ENCODE data around the gene EPB42. TPM values are rescaled to one million over a fixed set of nuclear protein-coding genes. Genes with fewer than 3 reads are reported as not detected.
A peak's percentile ranks its signal among the peaks of the same experiment; 100 is the strongest.

Gene EPB42
- total and polyA plus RNA-seq, 5 donors: not detected

DNA sequence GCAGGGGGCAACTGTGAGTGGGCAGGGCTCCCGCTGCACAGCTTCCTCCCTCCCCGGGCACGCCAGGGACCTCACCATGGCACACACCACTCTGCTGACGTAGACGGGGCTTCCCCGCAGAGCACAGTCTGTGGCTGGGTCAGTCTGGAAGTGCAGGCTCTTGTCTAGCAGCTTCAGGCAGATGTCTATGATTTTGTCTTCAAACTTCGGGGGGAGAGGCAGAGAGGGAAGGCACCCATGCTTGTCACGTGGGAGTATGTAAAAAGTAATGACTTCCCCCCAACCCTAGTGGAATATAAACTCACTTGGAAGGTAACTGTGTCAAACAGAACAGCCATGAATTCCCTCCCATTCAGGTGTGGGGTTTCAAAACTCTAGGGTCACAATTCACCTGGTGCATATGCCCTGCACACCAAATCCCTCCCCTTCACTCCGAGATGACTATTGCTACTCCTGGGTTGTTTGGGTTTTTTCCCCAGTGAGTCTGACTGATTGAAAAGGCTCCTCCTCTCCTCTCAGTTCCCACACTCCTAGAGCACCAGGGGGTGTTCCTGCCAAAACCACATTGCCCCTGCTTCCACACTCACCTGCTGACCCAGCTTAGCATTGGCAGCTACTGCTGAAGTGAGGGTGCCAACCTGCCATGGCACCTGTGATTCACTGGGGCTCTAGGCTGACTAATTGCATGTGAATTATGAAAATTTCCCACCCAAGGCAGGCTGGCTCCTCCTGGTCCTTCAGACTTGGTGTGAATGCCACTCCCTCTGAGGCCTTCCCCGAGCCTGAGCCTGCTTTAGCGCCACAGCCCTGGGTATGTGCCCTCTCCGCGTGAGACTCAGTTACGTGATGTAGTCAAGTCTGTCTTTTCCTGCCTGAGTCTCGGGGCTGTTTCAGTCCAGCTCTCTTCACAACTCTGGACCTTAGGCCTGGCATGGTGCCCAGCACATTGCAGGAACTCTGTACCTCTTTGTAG is 32.9 kb upstream of the EPB42 start:
- ATAC-seq (peak; percentile 38), DNase-seq (peak in 1 of 3 donors; percentile 76)
- Histone ChIP-seq H3K4me1 (ENCODE audit: control insufficient read depth, insufficient read depth, low read length) (no peaks in the 10 kb centered on the region), H3K27ac (ENCODE audit: low read length) (no peak overlapping the region), H3K4me3 (ENCODE audit: low read length) (no peak overlapping the region), H3K9me3 (ENCODE audit: control insufficient read depth, low read length) (no peaks in the 10 kb centered on the region), H3K27me3 (ENCODE audit: control insufficient read depth, insufficient read depth) (no peaks in the 10 kb centered on the region)
- WGBS: 55% methylated on average over 15 of the region's 15 CpGs
- intact Hi-C loops (cut with DNase I): no loop called here

DNA sequence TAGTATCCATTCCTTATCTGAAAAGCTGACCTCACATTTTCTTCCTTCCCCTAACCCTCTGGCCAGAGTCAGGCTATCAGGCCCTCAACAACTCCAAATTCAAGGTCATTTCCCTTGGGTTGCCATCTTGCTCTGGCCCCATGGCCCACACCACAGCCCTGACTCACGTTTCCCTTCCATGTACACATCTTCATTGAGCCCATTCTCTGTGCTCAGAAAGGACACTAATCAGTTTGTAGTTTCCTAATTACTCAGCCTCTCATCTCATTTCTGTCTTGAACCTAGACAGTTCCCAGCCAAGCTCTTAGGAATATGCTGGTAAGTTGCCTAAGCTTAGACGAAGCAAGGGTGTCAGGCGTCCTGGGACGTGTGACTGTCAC is 31.0 kb upstream of the EPB42 start:
- 71% methylated on average over 4 of the region's 4 CpGs for WGBS
- Histone ChIP-seq H3K9me3 (ENCODE audit: control insufficient read depth, low read length) (no peaks in the 10 kb centered on the region), H3K27ac (ENCODE audit: low read length) (no peak overlapping the region), H3K27me3 (ENCODE audit: control insufficient read depth, insufficient read depth) (no peaks in the 10 kb centered on the region), H3K4me3 (ENCODE audit: low read length) (no peak overlapping the region), H3K4me1 (ENCODE audit: control insufficient read depth, insufficient read depth, low read length) (no peaks in the 10 kb centered on the region)
- no peak for DNase-seq
- intact Hi-C loops (cut with DNase I): no loop called here
- ATAC-seq: no peak

DNA sequence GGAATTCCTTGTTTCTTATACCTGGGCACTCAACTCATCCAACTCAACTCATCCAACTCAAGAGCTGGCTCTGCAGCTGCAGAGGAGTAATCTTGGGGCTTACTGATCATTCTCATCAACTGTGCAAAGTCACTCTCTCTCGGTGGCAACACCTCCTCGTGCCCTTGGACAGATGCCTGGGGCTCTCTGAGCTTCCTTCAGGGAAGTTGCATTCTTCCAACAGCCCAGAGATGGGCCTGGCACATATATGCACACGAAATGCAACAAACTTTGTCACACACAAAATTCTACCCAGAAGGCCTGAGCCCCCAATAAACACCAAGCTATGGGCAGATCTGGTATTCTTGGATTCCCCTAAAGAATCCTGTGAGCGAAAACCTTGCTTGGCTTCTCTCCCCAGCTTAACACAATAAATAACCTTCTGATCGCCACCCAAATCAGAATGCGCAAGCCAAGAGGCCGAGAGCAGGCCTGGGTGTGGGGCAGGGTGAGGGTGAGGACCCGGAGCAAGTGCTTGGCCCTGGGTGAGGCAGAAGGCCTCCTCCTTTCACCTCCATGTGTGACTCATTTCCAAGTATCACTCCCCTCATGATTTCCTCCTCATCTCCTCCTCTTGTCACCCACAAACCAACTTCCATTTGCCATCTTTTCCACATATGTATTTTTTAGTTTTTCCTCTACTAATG is 30.5 kb upstream of the EPB42 start:
- WGBS: 81% methylated on average over 8 of the region's 8 CpGs
- no peaks in the 10 kb centered on the region for H3K4me1 ChIP-seq (ENCODE audit: control insufficient read depth, insufficient read depth, low read length)
- no peaks in the 10 kb centered on the region for H3K9me3 ChIP-seq (ENCODE audit: control insufficient read depth, low read length)
- no peak overlapping the region for H3K4me3 ChIP-seq (ENCODE audit: low read length)
- DNase-seq (no peak), ATAC-seq (no peak)
- H3K27ac ChIP-seq (ENCODE audit: low read length): no peak overlapping the region
- H3K27me3 ChIP-seq (ENCODE audit: control insufficient read depth, insufficient read depth): no peaks in the 10 kb centered on the region
- intact Hi-C loops (cut with DNase I): no loop called here

DNA sequence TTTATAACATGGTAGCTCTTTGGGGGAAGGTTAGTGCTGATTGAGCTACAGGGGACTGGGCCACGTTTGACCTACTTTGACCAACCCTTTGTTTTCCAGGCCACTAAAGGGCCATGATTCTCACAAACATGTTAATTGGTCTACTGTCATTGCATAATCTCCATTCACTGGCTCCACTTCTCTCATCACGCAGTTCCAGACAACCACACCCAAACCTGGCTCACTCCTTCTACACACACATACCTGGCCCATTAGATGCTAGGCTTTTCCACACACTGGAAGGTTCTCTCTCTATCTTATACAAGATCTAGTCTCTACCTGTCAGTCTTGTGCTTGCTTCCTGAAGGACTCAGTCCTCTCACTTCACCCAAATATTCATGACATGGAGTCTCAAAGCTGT is 30.0 kb upstream of the EPB42 start:
- intact Hi-C loops (cut with DNase I): no loop called here
- no peaks in the 10 kb centered on the region for H3K27me3 ChIP-seq (ENCODE audit: control insufficient read depth, insufficient read depth)
- 69% methylated on average over 2 of the region's 2 CpGs for WGBS

DNA sequence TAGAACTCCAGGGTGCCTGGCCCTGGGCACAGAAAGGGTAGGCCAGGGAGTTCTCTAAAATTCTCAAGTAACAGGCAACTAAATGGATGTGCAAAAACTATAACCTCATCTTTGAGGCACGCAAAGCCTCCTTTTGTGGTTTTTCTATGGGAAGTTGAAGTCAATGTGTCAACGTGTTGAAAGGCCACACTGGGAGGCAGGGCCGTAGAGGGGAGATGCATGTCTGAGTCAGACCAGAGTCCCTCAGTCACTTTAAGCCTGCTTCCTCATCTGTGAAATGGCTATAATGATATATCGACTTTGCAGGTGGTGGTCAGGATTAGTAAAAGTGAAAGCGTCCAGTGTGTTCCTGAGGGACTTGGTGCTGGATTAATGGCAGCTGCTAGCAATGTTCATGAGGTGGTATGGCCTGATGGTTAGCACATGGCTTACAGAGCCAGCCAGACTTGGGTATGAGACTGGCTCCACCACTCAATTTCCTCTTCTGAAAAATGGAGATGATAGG is 28.9 kb upstream of the EPB42 start:
- intact Hi-C loops (cut with DNase I): no loop called here
- H3K9me3 ChIP-seq (ENCODE audit: control insufficient read depth, low read length): no peaks in the 10 kb centered on the region
- no peak overlapping the region for H3K4me3 ChIP-seq (ENCODE audit: low read length)
- ATAC-seq: no peak
- no peak for DNase-seq
- H3K27me3 ChIP-seq (ENCODE audit: control insufficient read depth, insufficient read depth): no peaks in the 10 kb centered on the region
- 51% methylated on average over 5 of the region's 5 CpGs for WGBS
- no peak overlapping the region for H3K27ac ChIP-seq (ENCODE audit: low read length)
- H3K4me1 ChIP-seq (ENCODE audit: control insufficient read depth, insufficient read depth, low read length): no peaks in the 10 kb centered on the region

More for the DNA sequence above, 30.0 kb upstream of the EPB42 start:
- ATAC-seq: no peak
- no peak overlapping the region for H3K4me3 ChIP-seq (ENCODE audit: low read length)
- H3K4me1 ChIP-seq (ENCODE audit: control insufficient read depth, insufficient read depth, low read length): no peaks in the 10 kb centered on the region
- no peaks in the 10 kb centered on the region for H3K9me3 ChIP-seq (ENCODE audit: control insufficient read depth, low read length)
- no peak overlapping the region for H3K27ac ChIP-seq (ENCODE audit: low read length)
- DNase-seq: no peak

DNA sequence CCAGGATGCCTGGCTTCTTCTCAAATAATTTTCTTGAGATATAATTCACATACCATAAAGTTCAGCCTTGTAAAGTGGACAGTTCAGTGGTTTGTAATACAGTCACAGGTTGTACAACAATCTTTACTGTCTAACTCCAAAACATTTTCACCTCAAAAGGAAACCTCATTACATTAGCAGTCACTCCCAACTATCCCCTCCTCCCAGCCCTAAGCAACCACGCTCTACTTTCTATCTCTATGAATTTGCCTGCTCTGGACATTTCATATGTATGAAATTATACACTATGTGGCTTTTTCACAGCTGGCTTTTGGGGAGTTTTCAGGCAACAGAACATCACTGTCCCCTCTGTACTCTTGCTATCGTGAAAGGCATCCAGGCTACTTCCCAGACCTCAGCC is 28.4 kb upstream of the EPB42 start:
- DNase-seq: no peak
- Histone ChIP-seq H3K9me3 (ENCODE audit: control insufficient read depth, low read length) (no peaks in the 10 kb centered on the region), H3K27me3 (ENCODE audit: control insufficient read depth, insufficient read depth) (no peaks in the 10 kb centered on the region), H3K4me1 (ENCODE audit: control insufficient read depth, insufficient read depth, low read length) (no peaks in the 10 kb centered on the region), H3K27ac (ENCODE audit: low read length) (no peak overlapping the region), H3K4me3 (ENCODE audit: low read length) (no peak overlapping the region)
- 70% methylated on average over 2 of the region's 2 CpGs for WGBS
- intact Hi-C loops (cut with DNase I): no loop called here
- no peak for ATAC-seq

DNA sequence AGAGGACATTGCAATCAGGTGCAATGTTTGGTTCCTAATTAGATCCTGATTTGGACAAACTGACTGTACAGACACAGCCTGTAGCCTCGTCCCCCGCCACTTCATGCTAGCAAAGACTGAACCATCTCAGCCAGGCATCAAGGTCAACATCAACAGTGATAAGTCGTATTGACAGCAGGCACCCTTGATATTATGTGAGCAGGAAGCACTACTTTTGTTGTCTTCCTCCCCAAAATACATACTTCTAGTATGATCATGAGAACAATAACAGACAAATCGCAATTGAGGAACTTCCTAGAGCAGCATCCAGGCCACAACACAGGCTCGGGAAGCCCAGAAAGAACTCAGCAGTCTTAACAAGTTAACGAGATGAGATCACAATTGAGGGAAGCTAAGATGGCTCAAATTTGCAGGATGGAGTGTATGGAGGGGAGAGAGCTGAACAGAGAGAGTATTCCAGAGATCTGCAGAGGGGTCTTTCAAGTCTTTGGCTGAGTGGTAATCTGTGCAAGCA is 25.5 kb upstream of the EPB42 start:
- no peak for DNase-seq
- Histone ChIP-seq H3K9me3 (ENCODE audit: control insufficient read depth, low read length) (no peaks in the 10 kb centered on the region), H3K27ac (ENCODE audit: low read length) (no peak overlapping the region), H3K27me3 (ENCODE audit: control insufficient read depth, insufficient read depth) (no peaks in the 10 kb centered on the region), H3K4me3 (ENCODE audit: low read length) (no peak overlapping the region), H3K4me1 (ENCODE audit: control insufficient read depth, insufficient read depth, low read length) (no peaks in the 10 kb centered on the region)
- intact Hi-C loops (cut with DNase I): no loop called here
- WGBS: 64% methylated on average over 6 of the region's 6 CpGs
- no peak for ATAC-seq

DNA sequence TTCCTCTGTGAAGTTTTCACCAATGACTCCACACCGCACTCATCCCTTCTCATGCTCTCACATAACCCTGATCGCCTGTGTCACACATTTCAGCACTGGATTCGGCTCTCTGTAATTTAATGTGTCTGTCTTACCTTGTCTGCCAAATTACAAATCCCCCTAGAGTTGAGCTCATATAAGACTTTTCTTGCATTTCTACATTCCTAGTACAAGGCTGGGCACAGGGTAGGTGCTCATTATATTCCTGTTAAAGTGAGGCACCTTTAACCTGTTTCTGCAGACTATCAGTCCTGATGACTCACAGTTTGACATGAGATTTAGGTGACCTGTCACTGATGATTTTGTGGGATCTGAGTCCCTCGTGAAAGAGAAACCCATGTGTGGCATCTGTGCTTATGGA is 23.3 kb upstream of the EPB42 start:
- no peaks in the 10 kb centered on the region for H3K9me3 ChIP-seq (ENCODE audit: control insufficient read depth, low read length)
- ATAC-seq (no peak), DNase-seq (no peak)
- 86% methylated on average over 4 of the region's 4 CpGs for WGBS
- H3K27ac ChIP-seq (ENCODE audit: low read length): no peak overlapping the region
- no peaks in the 10 kb centered on the region for H3K4me1 ChIP-seq (ENCODE audit: control insufficient read depth, insufficient read depth, low read length)
- intact Hi-C loops (cut with DNase I): no loop called here
- H3K4me3 ChIP-seq (ENCODE audit: low read length): no peak overlapping the region
- H3K27me3 ChIP-seq (ENCODE audit: control insufficient read depth, insufficient read depth): no peaks in the 10 kb centered on the region

DNA sequence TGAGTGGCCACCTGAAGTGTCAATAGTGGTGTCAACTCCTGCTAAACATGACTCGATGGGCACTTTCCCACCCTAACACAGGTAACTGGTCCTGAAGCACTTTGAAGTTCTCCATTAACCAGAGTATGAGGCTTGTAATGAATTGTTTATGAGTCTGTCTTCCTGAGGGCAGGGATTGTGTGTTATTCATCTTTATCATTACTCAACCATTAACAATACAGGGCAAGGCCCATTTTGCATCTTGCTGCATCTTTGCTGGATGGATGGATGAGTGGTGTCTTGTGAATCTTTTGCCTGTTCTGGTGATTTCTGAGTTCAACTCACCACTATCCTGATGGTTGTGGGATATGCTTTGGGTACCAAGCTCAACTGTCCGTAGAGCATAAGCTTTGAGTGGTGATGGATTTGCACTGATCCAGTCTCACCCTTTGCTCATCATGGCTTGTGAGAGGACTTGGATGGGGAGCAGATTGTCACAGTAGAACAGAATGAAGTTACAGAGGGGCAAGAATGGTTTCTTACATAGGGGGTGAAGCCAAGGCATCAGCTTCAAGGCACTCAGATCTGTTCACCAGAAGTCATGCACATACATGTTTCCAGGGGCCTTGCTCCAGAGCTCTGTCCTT is 22.3 kb upstream of the EPB42 start:
- no peak overlapping the region for H3K4me3 ChIP-seq (ENCODE audit: low read length)
- H3K9me3 ChIP-seq (ENCODE audit: control insufficient read depth, low read length): no peaks in the 10 kb centered on the region
- ATAC-seq (no peak), DNase-seq (no peak)
- intact Hi-C loops (cut with DNase I): no loop called here
- 88% methylated on average over 2 of the region's 2 CpGs for WGBS
- H3K4me1 ChIP-seq (ENCODE audit: control insufficient read depth, insufficient read depth, low read length): no peaks in the 10 kb centered on the region
- no peak overlapping the region for H3K27ac ChIP-seq (ENCODE audit: low read length)
- H3K27me3 ChIP-seq (ENCODE audit: control insufficient read depth, insufficient read depth): no peaks in the 10 kb centered on the region

DNA sequence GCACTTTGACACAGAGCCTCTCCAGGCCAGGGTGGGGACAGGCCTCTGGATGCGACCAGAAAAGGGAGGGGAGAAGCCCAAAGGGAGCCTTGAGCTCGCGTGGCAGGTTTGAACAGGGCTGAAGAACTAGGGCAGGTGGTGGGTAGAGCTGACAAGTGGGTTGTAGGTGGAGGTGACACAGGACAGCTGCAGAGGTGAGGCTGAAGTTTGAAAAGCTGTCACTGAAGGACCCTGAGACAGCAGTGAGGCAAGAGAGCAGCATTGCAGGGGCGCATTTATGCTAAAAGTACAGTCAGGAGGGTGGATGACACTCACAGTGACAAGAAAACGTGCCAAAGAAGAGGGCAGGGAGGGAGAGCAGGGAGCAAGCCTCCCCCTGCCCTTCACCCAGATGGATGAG is 21.8 kb upstream of the EPB42 start:
- no peak overlapping the region for H3K27ac ChIP-seq (ENCODE audit: low read length)
- intact Hi-C loops (cut with DNase I): no loop called here
- H3K9me3 ChIP-seq (ENCODE audit: control insufficient read depth, low read length): no peaks in the 10 kb centered on the region
- no peaks in the 10 kb centered on the region for H3K27me3 ChIP-seq (ENCODE audit: control insufficient read depth, insufficient read depth)
- DNase-seq (no peak), ATAC-seq (no peak)
- no peak overlapping the region for H3K4me3 ChIP-seq (ENCODE audit: low read length)
- no peaks in the 10 kb centered on the region for H3K4me1 ChIP-seq (ENCODE audit: control insufficient read depth, insufficient read depth, low read length)
- WGBS: 70% methylated on average over 5 of the region's 5 CpGs

DNA sequence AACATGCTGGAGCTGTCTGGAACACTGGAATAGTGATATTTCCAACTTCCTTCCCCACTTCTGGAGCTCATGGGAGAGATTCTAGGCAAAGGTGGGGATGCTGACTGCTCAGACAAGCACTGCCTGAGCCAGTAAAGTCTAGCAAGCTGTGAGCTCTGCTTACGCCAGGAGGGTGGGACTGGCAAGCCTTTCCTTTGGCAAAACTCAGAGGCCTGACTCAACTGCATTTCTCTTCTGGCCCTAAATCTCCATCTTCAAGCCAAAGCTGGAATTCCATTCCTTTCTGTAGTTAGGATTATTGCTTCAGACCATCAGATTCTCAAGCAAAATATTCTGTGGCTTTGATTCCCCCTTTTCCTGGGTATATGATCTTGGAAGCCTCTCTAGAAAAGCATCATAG is 20.3 kb upstream of the EPB42 start:
- peak; percentile 58 to 79 (median 77) for DNase-seq
- no peaks in the 10 kb centered on the region for H3K27me3 ChIP-seq (ENCODE audit: control insufficient read depth, insufficient read depth)
- ATAC-seq: peak; percentile 86 to 93
- no peaks in the 10 kb centered on the region for H3K9me3 ChIP-seq (ENCODE audit: control insufficient read depth, low read length)
- 52% methylated on average over 1 of the region's 1 CpG for WGBS
- H3K4me1 ChIP-seq (ENCODE audit: control insufficient read depth, insufficient read depth, low read length): no peaks in the 10 kb centered on the region
- intact Hi-C loops (cut with DNase I): no loop called here
- no peak overlapping the region for H3K27ac ChIP-seq (ENCODE audit: low read length)
- no peak overlapping the region for H3K4me3 ChIP-seq (ENCODE audit: low read length)

Data from right cardiac atrium (tissue), 5 donors.